Sciatic nerve (tissue), 1 donor: ENCODE data around the gene CLRN3. TPM values are rescaled to one million over a fixed set of nuclear protein-coding genes. Genes with fewer than 3 reads are reported as not detected.

Source experiments
- total RNA-seq: library from RNA; stranded (reverse); fragmentation: NEBNext Ultra II Directional; extraction: Animal tissue kit (Norgen Biotek cat#: 25700); gene quantifications from one replicate; pipeline ENCODE4 v1.2.1, GENCODE V29; 2021
- donor health status: DM: no; HTN: no; CAD: no.

Gene CLRN3
- total RNA-seq, 1 donor from 2014 or later: not detected

Other genes starting within 250 kb of the CLRN3 start
- gene FOXI2, start 155.8 kb downstream of the CLRN3 start, total RNA-seq: 0.40 TPM
- 53.0 TPM for gene PTPRE, start 14.2 kb upstream of the CLRN3 start, total RNA-seq
- 1.3 TPM for gene MKI67, start 233.5 kb upstream of the CLRN3 start, total RNA-seq